Activated naive CD8-positive, alpha-beta T cell treated with anti-CD3 and anti-CD28 coated beads for 36 hours (primary cell): Measurements from ENCODE around the gene SETBP1. TPM values are rescaled to one million over a fixed set of nuclear protein-coding genes. Genes with fewer than 3 reads are reported as not detected.
"Not testable (repeated sequence)": the region's sequence is repeated elsewhere in the genome, so short reads cannot be mapped to it uniquely, and the experiment has no call there.

ENCODE experiments used
- DNase-seq: peaks from one replicate; pipeline ENCODE4 v3.0.0; 2021
- H3K27ac Mint-ChIP-seq: one replicate; pipeline ENCODE4 v1.8.0; 2022; ENCODE audit warnings: mild to moderate bottlenecking, moderate library complexity, mixed read lengths
- H3K27me3 Mint-ChIP-seq: one replicate; pipeline ENCODE4 v1.8.0; 2022; ENCODE audit warnings: mild to moderate bottlenecking, mixed read lengths
- H3K36me3 Mint-ChIP-seq: one replicate; pipeline ENCODE4 v1.8.0; 2021; ENCODE audit warnings: mild to moderate bottlenecking, mixed read lengths
- H3K4me1 Mint-ChIP-seq: one replicate; pipeline ENCODE4 v1.8.0; 2021; ENCODE audit warnings: mixed read lengths
- H3K4me3 Mint-ChIP-seq: one replicate; pipeline ENCODE4 v1.8.0; 2022; ENCODE audit warnings: mild to moderate bottlenecking, moderate library complexity, mixed read lengths
- H3K9me3 Mint-ChIP-seq: one replicate; pipeline ENCODE4 v1.8.0; 2022; ENCODE audit warnings: mixed read lengths
- total RNA-seq, 2 experiments: library from RNA; stranded (reverse); gene quantifications; one replicate each; pipeline ENCODE4 v1.2.3, GENCODE V29; 2021

The SETBP1 gene
- total RNA-seq, 2 experiments from 2014 or later: 3.8 to 3.9 TPM

- Mint-ChIP-seq H3K27me3 (peaks cover 14% of the 10 kb centered on the region), H3K27ac (no peak overlapping the region), H3K4me1 (peaks cover 4% of the 10 kb centered on the region), H3K9me3 (no peaks in the 10 kb centered on the region), H3K4me3 (no peak overlapping the region), H3K36me3 (no peaks in the 10 kb centered on the region)
- no peak for DNase-seq
Observed at GRCh38 chr18:44788334-44788733, 107.6 kb downstream of the SETBP1 start.

GRCh38 chr18:44789710-44790109 lies 109.0 kb downstream of the SETBP1 start:
- Mint-ChIP-seq H3K27me3 (peaks cover 23% of the 10 kb centered on the region), H3K4me3 (no peak overlapping the region), H3K27ac (no peak overlapping the region), H3K4me1 (peaks cover 4% of the 10 kb centered on the region), H3K9me3 (no peaks in the 10 kb centered on the region), H3K36me3 (no peaks in the 10 kb centered on the region)
- DNase-seq: no peak

GRCh38 chr18:44790860-44791259 lies 110.2 kb downstream of the SETBP1 start:
- H3K36me3 Mint-ChIP-seq: no peaks in the 10 kb centered on the region
- H3K27me3 Mint-ChIP-seq: peaks cover 23% of the 10 kb centered on the region
- no peak overlapping the region for H3K27ac Mint-ChIP-seq
- H3K9me3 Mint-ChIP-seq: no peaks in the 10 kb centered on the region
- no peak for DNase-seq
- no peak overlapping the region for H3K4me3 Mint-ChIP-seq
- peaks cover 10% of the 10 kb centered on the region for H3K4me1 Mint-ChIP-seq

GRCh38 chr18:44791520-44791919 lies 110.8 kb downstream of the SETBP1 start:
- peaks cover 11% of the 10 kb centered on the region for H3K4me1 Mint-ChIP-seq
- no peaks in the 10 kb centered on the region for H3K36me3 Mint-ChIP-seq
- no peak overlapping the region for H3K27ac Mint-ChIP-seq
- H3K27me3 Mint-ChIP-seq: peaks cover 23% of the 10 kb centered on the region
- H3K4me3 Mint-ChIP-seq: no peak overlapping the region
- DNase-seq: no peak
- H3K9me3 Mint-ChIP-seq: no peaks in the 10 kb centered on the region

GRCh38 chr18:44792456-44793061 lies 111.9 kb downstream of the SETBP1 start:
- no peak for DNase-seq
- Mint-ChIP-seq H3K4me1 (peaks cover 9% of the 10 kb centered on the region), H3K9me3 (no peaks in the 10 kb centered on the region), H3K4me3 (no peak overlapping the region), H3K36me3 (no peaks in the 10 kb centered on the region), H3K27me3 (peaks cover 23% of the 10 kb centered on the region), H3K27ac (no peak overlapping the region)

- Mint-ChIP-seq H3K36me3 (no peaks in the 10 kb centered on the region), H3K27me3 (peaks cover 23% of the 10 kb centered on the region), H3K4me3 (no peak overlapping the region), H3K9me3 (no peaks in the 10 kb centered on the region), H3K4me1 (peaks cover 14% of the 10 kb centered on the region), H3K27ac (no peak overlapping the region)
- no peak for DNase-seq
Observed at GRCh38 chr18:44793194-44793593, 112.5 kb downstream of the SETBP1 start.

- no peak for DNase-seq
- H3K4me3 Mint-ChIP-seq: no peak overlapping the region
- H3K4me1 Mint-ChIP-seq: peaks cover 16% of the 10 kb centered on the region
- H3K27ac Mint-ChIP-seq: no peak overlapping the region
- no peaks in the 10 kb centered on the region for H3K9me3 Mint-ChIP-seq
- H3K36me3 Mint-ChIP-seq: no peaks in the 10 kb centered on the region
- H3K27me3 Mint-ChIP-seq: peaks cover 23% of the 10 kb centered on the region
Observed at GRCh38 chr18:44793685-44794084, 113.0 kb downstream of the SETBP1 start.

- Mint-ChIP-seq H3K27ac (peak overlapping the region; percentile 32), H3K4me3 (no peak overlapping the region), H3K27me3 (peaks cover 20% of the 10 kb centered on the region), H3K9me3 (peaks cover 1% of the 10 kb centered on the region), H3K4me1 (peaks cover 32% of the 10 kb centered on the region), H3K36me3 (peaks cover 1% of the 10 kb centered on the region)
- no peak for DNase-seq
Observed at GRCh38 chr18:44795241-44795640, 114.6 kb downstream of the SETBP1 start.

- Mint-ChIP-seq H3K4me3 (no peak overlapping the region), H3K9me3 (peaks cover 6% of the 10 kb centered on the region), H3K4me1 (peaks cover 35% of the 10 kb centered on the region), H3K27ac (no peak overlapping the region), H3K36me3 (peaks cover 11% of the 10 kb centered on the region), H3K27me3 (peaks cover 20% of the 10 kb centered on the region)
- DNase-seq: no peak
Observed at GRCh38 chr18:44796429-44797428, 116.0 kb downstream of the SETBP1 start.

GRCh38 chr18:44798433-44799048 lies 117.9 kb downstream of the SETBP1 start:
- Mint-ChIP-seq H3K4me3 (no peak overlapping the region), H3K27ac (peak overlapping the region; percentile 16), H3K4me1 (peaks cover 38% of the 10 kb centered on the region), H3K27me3 (peaks cover 13% of the 10 kb centered on the region), H3K9me3 (peaks cover 6% of the 10 kb centered on the region), H3K36me3 (peaks cover 11% of the 10 kb centered on the region)
- DNase-seq: peak; percentile 8

GRCh38 chr18:44799382-44799906 lies 118.8 kb downstream of the SETBP1 start:
- H3K27me3 Mint-ChIP-seq: peaks cover 7% of the 10 kb centered on the region
- H3K9me3 Mint-ChIP-seq: peaks cover 6% of the 10 kb centered on the region
- H3K36me3 Mint-ChIP-seq: peaks cover 14% of the 10 kb centered on the region
- peaks cover 46% of the 10 kb centered on the region for H3K4me1 Mint-ChIP-seq
- no peak overlapping the region for H3K4me3 Mint-ChIP-seq
- H3K27ac Mint-ChIP-seq: peak overlapping the region; percentile 49
- DNase-seq: no peak

GRCh38 chr18:44799907-44800421 lies 119.3 kb downstream of the SETBP1 start:
- H3K36me3 Mint-ChIP-seq: peaks cover 14% of the 10 kb centered on the region
- peaks cover 6% of the 10 kb centered on the region for H3K9me3 Mint-ChIP-seq
- H3K27me3 Mint-ChIP-seq: peaks cover 4% of the 10 kb centered on the region
- peak overlapping the region; percentile 8 for H3K4me3 Mint-ChIP-seq
- DNase-seq: no peak
- H3K4me1 Mint-ChIP-seq: peaks cover 50% of the 10 kb centered on the region
- peak overlapping the region; percentile 49 for H3K27ac Mint-ChIP-seq

- Mint-ChIP-seq H3K4me1 (peaks cover 51% of the 10 kb centered on the region), H3K36me3 (peaks cover 14% of the 10 kb centered on the region)
- H3K27ac Mint-ChIP-seq, H3K9me3 Mint-ChIP-seq, H3K27me3 Mint-ChIP-seq, DNase-seq, H3K4me3 Mint-ChIP-seq: not testable (repeated sequence)
Observed at GRCh38 chr18:44800766-44801165, 120.1 kb downstream of the SETBP1 start.

GRCh38 chr18:44801781-44802180 lies 121.1 kb downstream of the SETBP1 start:
- Mint-ChIP-seq H3K9me3 (peaks cover 6% of the 10 kb centered on the region), H3K27me3 (peaks cover 4% of the 10 kb centered on the region), H3K27ac (no peak overlapping the region), H3K4me3 (no peak overlapping the region), H3K4me1 (peaks cover 47% of the 10 kb centered on the region), H3K36me3 (peaks cover 14% of the 10 kb centered on the region)
- DNase-seq: no peak

GRCh38 chr18:44802508-44802907 lies 121.8 kb downstream of the SETBP1 start:
- peaks cover 47% of the 10 kb centered on the region for H3K4me1 Mint-ChIP-seq
- no peak for DNase-seq
- peaks cover 14% of the 10 kb centered on the region for H3K36me3 Mint-ChIP-seq
- H3K9me3 Mint-ChIP-seq: peaks cover 6% of the 10 kb centered on the region
- H3K27me3 Mint-ChIP-seq: peaks cover 7% of the 10 kb centered on the region
- no peak overlapping the region for H3K4me3 Mint-ChIP-seq
- H3K27ac Mint-ChIP-seq: no peak overlapping the region
